ENCODE data around the gene PCYT2.

The PCYT2 gene

GRCh38 chr17:81851423-81851822 is 59.8 kb downstream of the PCYT2 start:
- DNase-seq (ENCODE audit: low spot score), result no peak

All from HuH-7 (cell line).